ENCODE data around the gene FAM131C.

Gene FAM131C

GRCh38 chr1:16088996-16089395, 15.5 kb upstream of the FAM131C start:
- Histone ChIP-seq H3K27ac (no peak overlapping the region), H3K27me3 (ENCODE audit: insufficient read depth, low read depth) (peaks cover 8% of the 10 kb centered on the region; the same call in 1 of the 2 replicates)

GRCh38 chr1:16088351-16088911, 15.0 kb upstream of the FAM131C start:
- Histone ChIP-seq H3K27ac (no peak overlapping the region), H3K4me2 (no peak overlapping the region), H4K20me1 (ENCODE audit: insufficient read depth) (no peaks in the 10 kb centered on the region), H3K4me3 (IDR thresholded peaks at IDR 0.05; ENCODE audit: insufficient read depth, low read depth, low read length) (no peak overlapping the region), H3K79me2 (ENCODE audit: insufficient read depth, low read depth) (no peaks in the 10 kb centered on the region), H2AFZ (ENCODE audit: low read depth) (no peak overlapping the region), H3K27me3 (ENCODE audit: insufficient read depth, low read depth) (peaks cover 8% of the 10 kb centered on the region; the same call in 1 of the 2 replicates), H3K9ac (no peak overlapping the region), H3K36me3 (ENCODE audit: insufficient read depth) (no peaks in the 10 kb centered on the region), H3K4me1 (ENCODE audit: low read depth, poor library complexity, severe bottlenecking) (no peaks in the 10 kb centered on the region)
- TF ChIP-seq CTCF (conservative IDR thresholded peaks at IDR 0.05; ENCODE audit: low read depth, low read length): no peak

More at GRCh38 chr1:16088996-16089395, 15.5 kb upstream of the FAM131C start:
- TF ChIP-seq CTCF (conservative IDR thresholded peaks at IDR 0.05; ENCODE audit: low read depth, low read length): no peak
- H3K79me2 ChIP-seq (ENCODE audit: insufficient read depth, low read depth): no peaks in the 10 kb centered on the region
- H3K9ac ChIP-seq: no peak overlapping the region
- H3K4me3 ChIP-seq (IDR thresholded peaks at IDR 0.05; ENCODE audit: insufficient read depth, low read depth, low read length): no peak overlapping the region
- H3K4me2 ChIP-seq: no peak overlapping the region
- H2AFZ ChIP-seq (ENCODE audit: low read depth): no peak overlapping the region
- H3K4me1 ChIP-seq (ENCODE audit: low read depth, poor library complexity, severe bottlenecking): no peaks in the 10 kb centered on the region
- H4K20me1 ChIP-seq (ENCODE audit: insufficient read depth): no peaks in the 10 kb centered on the region
- no peaks in the 10 kb centered on the region for H3K36me3 ChIP-seq (ENCODE audit: insufficient read depth)

GRCh38 chr1:16087733-16088132, 14.3 kb upstream of the FAM131C start:
- Histone ChIP-seq H3K79me2 (ENCODE audit: insufficient read depth, low read depth) (no peaks in the 10 kb centered on the region), H3K27me3 (ENCODE audit: insufficient read depth, low read depth) (peaks cover 8% of the 10 kb centered on the region; the same call in 1 of the 2 replicates), H3K4me2 (no peak overlapping the region), H3K36me3 (ENCODE audit: insufficient read depth) (no peaks in the 10 kb centered on the region), H3K4me1 (ENCODE audit: low read depth, poor library complexity, severe bottlenecking) (no peaks in the 10 kb centered on the region), H3K4me3 (IDR thresholded peaks at IDR 0.05; ENCODE audit: insufficient read depth, low read depth, low read length) (no peak overlapping the region), H4K20me1 (ENCODE audit: insufficient read depth) (no peaks in the 10 kb centered on the region), H3K27ac (no peak overlapping the region), H3K9ac (no peak overlapping the region), H2AFZ (ENCODE audit: low read depth) (no peak overlapping the region)
- no peak for TF ChIP-seq CTCF (conservative IDR thresholded peaks at IDR 0.05; ENCODE audit: low read depth, low read length)

DNA sequence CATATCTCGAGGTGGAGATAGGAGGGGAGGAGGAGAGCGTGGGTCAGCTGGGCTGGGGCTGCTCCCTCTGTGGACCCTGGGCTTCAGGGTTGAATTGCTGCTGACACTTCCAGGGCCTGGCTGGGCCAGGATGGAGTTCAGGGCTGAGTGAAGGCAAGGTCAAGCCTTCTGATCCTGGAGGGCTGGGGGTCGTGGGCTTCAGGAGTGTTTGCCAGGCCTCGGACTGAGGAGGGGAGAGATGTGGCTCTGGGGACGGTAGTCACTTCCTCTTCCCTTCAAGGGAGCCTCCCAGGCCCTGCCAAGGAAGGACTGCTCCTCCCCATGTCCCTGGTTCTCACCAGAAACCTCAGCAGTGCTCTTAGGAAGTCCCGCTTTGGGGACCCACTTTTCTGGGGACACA, 12.1 kb upstream of the FAM131C start:
- Histone ChIP-seq H3K36me3 (ENCODE audit: insufficient read depth) (no peaks in the 10 kb centered on the region), H3K27me3 (ENCODE audit: insufficient read depth, low read depth) (peaks cover 5% of the 10 kb centered on the region; the same call in 1 of the 2 replicates), H3K4me1 (ENCODE audit: low read depth, poor library complexity, severe bottlenecking) (no peaks in the 10 kb centered on the region), H3K79me2 (ENCODE audit: insufficient read depth, low read depth) (no peaks in the 10 kb centered on the region), H2AFZ (ENCODE audit: low read depth) (no peak overlapping the region), H4K20me1 (ENCODE audit: insufficient read depth) (no peaks in the 10 kb centered on the region), H3K9ac (no peak overlapping the region), H3K27ac (no peak overlapping the region), H3K4me3 (IDR thresholded peaks at IDR 0.05; ENCODE audit: insufficient read depth, low read depth, low read length) (no peak overlapping the region), H3K4me2 (no peak overlapping the region)
- TF ChIP-seq CTCF (conservative IDR thresholded peaks at IDR 0.05; ENCODE audit: low read depth, low read length): no peak

Measured in KMS-11 (cell line).